OCI-LY7 (cell line): ENCODE measurements around the gene MRFAP1.

Experiments used
- CTCF ChIP-seq: fragments of 200-600 bp; sonication (generic); conservative IDR thresholded peaks from 2 replicates; pipeline ENCODE4 v1.5.1; 2014; ENCODE audit warnings: mild to moderate bottlenecking, antibody characterized with exemption, low read length, moderate library complexity, mixed read lengths
- EZH2phosphoT487 ChIP-seq: fragments of 200-600 bp; sonication (generic); IDR thresholded peaks from 2 replicates; pipeline ENCODE4 v1.6.1; 2018; ENCODE audit warnings: low read depth, borderline replicate concordance, mild to moderate bottlenecking, mixed run types, antibody characterized with exemption, low read length, moderate library complexity, mixed read lengths

- no peak for TF ChIP-seq CTCF
- TF ChIP-seq EZH2phosphoT487 = no peak
These were observed 34.9 kb upstream of the MRFAP1 start for GRCh38 chr4:6605605-6606004.
